Pancreas (tissue), 10 donors: Measurements from ENCODE around the gene ZNF670. TPM values are rescaled to one million over a fixed set of nuclear protein-coding genes. Genes with fewer than 3 reads are reported as not detected.
A peak's percentile ranks its signal among the peaks of the same experiment; 100 is the strongest.

Experiments used
- ATAC-seq, 4 donors: fragments of 200-7000 bp; cut with Tn5 transposase; one replicate each; pipeline versions ENCODE4 v1.8.0 to v1.9.1; 2020; ENCODE audit warnings: mild to moderate bottlenecking in 4 of 4, moderate library complexity in 4 of 4
- DNase-seq, 6 donors: peaks; one replicate each; pipeline ENCODE4 v3.0.0-alpha.2; 2020
- FAIRE-seq: peaks from 2 replicates; lab custom pipeline; 2012; peaks lifted over from hg19 to GRCh38; lab: Jason Lieb, UNC
- H3K27ac ChIP-seq, 4 donors: fragments of 200-600 bp; sonication (generic); 1 replicate in 3 of 4; 2 replicates in 1 of 4; pipeline versions ENCODE4 v1.5.0 to v1.8.0; 2020
- H3K27me3 ChIP-seq, 4 donors: fragments of 200-600 bp; one replicate each; pipeline ENCODE4 v1.8.0; 2021
- H3K36me3 ChIP-seq, 3 donors: fragments of 200-600 bp; sonication (generic) in 1 of 3; one replicate each; pipeline versions ENCODE4 v1.5.0 to v1.8.0; 2020 to 2021
- H3K4me1 ChIP-seq, 3 donors: fragments of 200-600 bp; one replicate each; pipeline ENCODE4 v1.8.0; 2021
- H3K4me3 ChIP-seq, 4 donors: fragments of 200-600 bp; sonication (generic) in 2 of 4; one replicate each; pipeline versions ENCODE4 v1.5.0 to v1.8.0; 2020 to 2021
- H3K9me3 ChIP-seq, 4 donors: fragments of 200-600 bp; one replicate each; pipeline ENCODE4 v1.8.0; 2021
- CTCF ChIP-seq, 4 donors: fragments of 200-600 bp; sonication (generic) in 3 of 4; IDR thresholded peaks; one replicate each; pipeline versions ENCODE4 v1.5.0 to v1.8.0; 2021; ENCODE audit warnings: antibody characterized with exemption in 4 of 4
- WGBS, 2 donors: extraction: QIAGEN DNeasy Blood & Tissue Kit; methylation state at CpG; one replicate each; pipeline ENCODE4 v1.1.7; 2013; 5-methylcytosine and 5-hydroxymethylcytosine counted together
- intact Hi-C, 3 donors: fragments of 100-400 bp; cut with DNase I; formaldehyde crosslinking; loops; one replicate each; pipeline versions ENCODE4 v1.11.1 to v1.14.2; 2022
- polyA plus RNA-seq, 2 donors: library from polyadenylated mRNA; stranded (reverse); fragments of 200-250 nt; gene quantifications; one replicate each; pipeline ENCODE4 v1.2.3, GENCODE V29; 2013
- total RNA-seq, 6 donors: library from RNA; stranded (reverse); fragmentation: NEBNext Ultra II Directional in 4 of 6; extraction: Animal tissue kit (Norgen Biotek cat#: 25700) in 4 of 6; gene quantifications; one replicate each; pipeline versions ENCODE4 v1.2.1 to v1.2.4, GENCODE V29; 2021 to 2023
- donor health status: healthy with polysubstance abuse.
- donor health status: DM: no; HTN: no; CAD: no; lungs with moderate emphysema.
- donor health status: DM: no; HTN: no; CAD: no.
- donor health status: control.
- donor health status: control.
- donor health status: Bipolar disorder and iron deficiency.
- donor health status: DM: yes; HTN: yes; CAD: no.
- donor health status: DM: no; HTN: no; CAD: no.
- donor health status: DM: no; HTN: no; CAD: no.
- donor health status: DM: yes; HTN: yes; CAD: no.

The ZNF670 gene
- total and polyA plus RNA-seq, 8 donors: 0.74 to 2.3 (median 1.2) TPM

- no peak for TF ChIP-seq CTCF (IDR thresholded peaks at IDR 0.05)
- H3K27ac ChIP-seq: no peak overlapping the region
- H3K9me3 ChIP-seq: no peaks in the 10 kb centered on the region
- H3K27me3 ChIP-seq: no peaks in the 10 kb centered on the region
- ATAC-seq (no peak), FAIRE-seq (no peak), DNase-seq (peak in 2 of 6 donors; percentile 38 to 41)
- no peaks in the 10 kb centered on the region for H3K4me1 ChIP-seq
- intact Hi-C loops: no loop called here
- no peaks in the 10 kb centered on the region for H3K36me3 ChIP-seq
- H3K4me3 ChIP-seq: no peak overlapping the region
- WGBS, 2 donors: 92 to 93% methylated on average over 22 of the region's 22 CpGs
Observed at GRCh38 chr1:247119600-247120407, 41.2 kb upstream of the ZNF670 start.

- no peak for TF ChIP-seq CTCF (IDR thresholded peaks at IDR 0.05)
- H3K36me3 ChIP-seq: no peaks in the 10 kb centered on the region
- H3K27me3 ChIP-seq: no peaks in the 10 kb centered on the region
- FAIRE-seq (no peak), ATAC-seq (peak in 1 of 4 donors; percentile 36), DNase-seq (peak in 2 of 6 donors; percentile 51 to 62)
- H3K4me3 ChIP-seq: no peak overlapping the region
- 73 to 76% methylated on average over 9 to 11 of the region's 11 CpGs for WGBS, 2 donors
- intact Hi-C loops: no loop called here
- H3K9me3 ChIP-seq: no peaks in the 10 kb centered on the region
- H3K4me1 ChIP-seq: no peaks in the 10 kb centered on the region
- H3K27ac ChIP-seq: no peak overlapping the region
Observed at GRCh38 chr1:247118946-247119446, 40.4 kb upstream of the ZNF670 start.

GRCh38 chr1:247115545-247115944, 36.9 kb upstream of the ZNF670 start:
- Histone ChIP-seq H3K27ac (no peak overlapping the region), H3K36me3 (no peaks in the 10 kb centered on the region), H3K4me3 (no peak overlapping the region), H3K27me3 (no peaks in the 10 kb centered on the region), H3K4me1 (no peaks in the 10 kb centered on the region), H3K9me3 (no peaks in the 10 kb centered on the region)
- FAIRE-seq (no peak), DNase-seq (peak in 1 of 6 donors; percentile 47), ATAC-seq (no peak)
- 71 to 80% methylated on average over 11 to 12 of the region's 12 CpGs for WGBS, 2 donors
- TF ChIP-seq CTCF (IDR thresholded peaks at IDR 0.05): no peak
- intact Hi-C loops: no loop called here

GRCh38 chr1:247115141-247115510, 36.5 kb upstream of the ZNF670 start:
- FAIRE-seq: no peak
- WGBS, 2 donors: 66 to 71% methylated on average over 7 of the region's 7 CpGs
- H3K4me3 ChIP-seq: no peak overlapping the region
- no peak for TF ChIP-seq CTCF (IDR thresholded peaks at IDR 0.05)
- H3K9me3 ChIP-seq: no peaks in the 10 kb centered on the region
- H3K4me1 ChIP-seq: no peaks in the 10 kb centered on the region
- ATAC-seq: no peak
- no peaks in the 10 kb centered on the region for H3K36me3 ChIP-seq
- H3K27ac ChIP-seq: no peak overlapping the region
- DNase-seq: peak in 2 of 6 donors; percentile 39 to 43
- intact Hi-C loops: no loop called here
- H3K27me3 ChIP-seq: no peaks in the 10 kb centered on the region
